NCI-H345 treated with DMSO at 0.1 percent for 48 hours (cell line): Measurements from ENCODE around the gene CDH12.
A peak's percentile ranks its signal among the peaks of the same experiment; 100 is the strongest.

Experiments used
- DNase-seq: peaks from one replicate; lab custom pipeline; 2025; ENCODE audit not compliant: unreplicated experiment; lab: John Stamatoyannopoulos, UW

Gene CDH12

GRCh38 chr5:21847300-21847699 is 1005.8 kb downstream of the CDH12 start:
- no peak for DNase-seq

GRCh38 chr5:21844960-21845359 is 1008.2 kb downstream of the CDH12 start:
- no peak for DNase-seq

- peak; percentile 60 for DNase-seq
Observed at GRCh38 chr5:21834863-21835262, 1018.3 kb downstream of the CDH12 start.

- DNase-seq: peak; percentile 33
Observed at GRCh38 chr5:21831145-21831787, 1021.9 kb downstream of the CDH12 start.

GRCh38 chr5:21826884-21827283 is 1026.3 kb downstream of the CDH12 start:
- no peak for DNase-seq

GRCh38 chr5:21823588-21823987 is 1029.6 kb downstream of the CDH12 start:
- no peak for DNase-seq

- DNase-seq: no peak
Observed at GRCh38 chr5:21823076-21823574, 1030.0 kb downstream of the CDH12 start.

GRCh38 chr5:21820527-21820926 is 1032.6 kb downstream of the CDH12 start:
- DNase-seq: no peak

GRCh38 chr5:21818370-21818720 is 1034.8 kb downstream of the CDH12 start:
- DNase-seq: no peak

GRCh38 chr5:21817668-21818369 is 1035.3 kb downstream of the CDH12 start:
- DNase-seq: peak; percentile 30

GRCh38 chr5:21810737-21811316 is 1042.3 kb downstream of the CDH12 start:
- DNase-seq: peak; percentile 32

GRCh38 chr5:21809611-21810010 is 1043.5 kb downstream of the CDH12 start:
- no peak for DNase-seq

- no peak for DNase-seq
Observed at GRCh38 chr5:21807953-21808352, 1045.2 kb downstream of the CDH12 start.

- DNase-seq: no peak
Observed at GRCh38 chr5:21806943-21807342, 1046.2 kb downstream of the CDH12 start.

GRCh38 chr5:21806271-21806670 is 1046.9 kb downstream of the CDH12 start:
- DNase-seq: no peak

GRCh38 chr5:21802869-21803490 is 1050.2 kb downstream of the CDH12 start:
- DNase-seq: peak; percentile 38

- no peak for DNase-seq
Observed at GRCh38 chr5:21802100-21802499, 1051.0 kb downstream of the CDH12 start.

GRCh38 chr5:21792748-21793147 is 1060.4 kb downstream of the CDH12 start:
- no peak for DNase-seq

- no peak for DNase-seq
Observed at GRCh38 chr5:21791304-21791703, 1061.8 kb downstream of the CDH12 start.

- peak; percentile 51 for DNase-seq
Observed at GRCh38 chr5:21784487-21784886, 1068.7 kb downstream of the CDH12 start.

- no peak for DNase-seq
Observed at GRCh38 chr5:21783074-21783679, 1070.0 kb downstream of the CDH12 start.
